ENCODE results near the gene HS3ST2.

DNA sequence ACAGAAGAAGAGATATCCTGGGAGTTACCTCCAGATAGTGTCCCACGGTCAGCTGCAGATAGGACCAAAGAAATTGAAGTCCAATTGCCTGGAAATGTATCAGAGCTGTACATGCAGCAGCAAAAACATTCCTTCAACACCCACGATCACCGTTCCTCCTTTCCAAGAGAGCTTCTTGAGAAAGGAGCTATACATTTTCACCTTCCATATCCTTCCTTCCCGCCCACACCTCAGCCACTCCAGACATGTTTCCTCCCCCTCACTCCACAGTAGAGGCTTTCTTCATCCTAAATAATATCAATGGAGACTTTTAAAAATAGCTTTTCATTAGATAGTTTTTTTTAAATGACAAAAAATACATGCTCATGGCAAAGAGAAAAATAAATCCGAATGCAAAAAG is 87.6 kb downstream of the HS3ST2 start:
- TF ChIP-seq, protein P1, sequence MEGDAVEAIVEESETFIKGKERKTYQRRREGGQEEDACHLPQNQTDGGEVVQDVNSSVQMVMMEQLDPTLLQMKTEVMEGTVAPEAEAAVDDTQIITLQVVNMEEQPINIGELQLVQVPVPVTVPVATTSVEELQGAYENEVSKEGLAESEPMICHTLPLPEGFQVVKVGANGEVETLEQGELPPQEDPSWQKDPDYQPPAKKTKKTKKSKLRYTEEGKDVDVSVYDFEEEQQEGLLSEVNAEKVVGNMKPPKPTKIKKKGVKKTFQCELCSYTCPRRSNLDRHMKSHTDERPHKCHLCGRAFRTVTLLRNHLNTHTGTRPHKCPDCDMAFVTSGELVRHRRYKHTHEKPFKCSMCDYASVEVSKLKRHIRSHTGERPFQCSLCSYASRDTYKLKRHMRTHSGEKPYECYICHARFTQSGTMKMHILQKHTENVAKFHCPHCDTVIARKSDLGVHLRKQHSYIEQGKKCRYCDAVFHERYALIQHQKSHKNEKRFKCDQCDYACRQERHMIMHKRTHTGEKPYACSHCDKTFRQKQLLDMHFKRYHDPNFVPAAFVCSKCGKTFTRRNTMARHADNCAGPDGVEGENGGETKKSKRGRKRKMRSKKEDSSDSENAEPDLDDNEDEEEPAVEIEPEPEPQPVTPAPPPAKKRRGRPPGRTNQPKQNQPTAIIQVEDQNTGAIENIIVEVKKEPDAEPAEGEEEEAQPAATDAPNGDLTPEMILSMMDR (IDR thresholded peaks at IDR 0.05; ENCODE audit: borderline replicate concordance, extremely low read depth, low read length, poor library complexity, severe bottlenecking): no peak
- TF ChIP-seq EZH2 (IDR thresholded peaks at IDR 0.05; ENCODE audit: borderline replicate concordance, low read depth, low read length, severe bottlenecking): no peak

Measured in DND-41 (cell line).